ENCODE results near the gene GADD45A. TPM values are rescaled to one million over a fixed set of nuclear protein-coding genes. Genes with fewer than 3 reads are reported as not detected.

Gene GADD45A
- total RNA-seq, 4 donors from 2014 or later = 80.4 to 188 (median 142) TPM

DNA sequence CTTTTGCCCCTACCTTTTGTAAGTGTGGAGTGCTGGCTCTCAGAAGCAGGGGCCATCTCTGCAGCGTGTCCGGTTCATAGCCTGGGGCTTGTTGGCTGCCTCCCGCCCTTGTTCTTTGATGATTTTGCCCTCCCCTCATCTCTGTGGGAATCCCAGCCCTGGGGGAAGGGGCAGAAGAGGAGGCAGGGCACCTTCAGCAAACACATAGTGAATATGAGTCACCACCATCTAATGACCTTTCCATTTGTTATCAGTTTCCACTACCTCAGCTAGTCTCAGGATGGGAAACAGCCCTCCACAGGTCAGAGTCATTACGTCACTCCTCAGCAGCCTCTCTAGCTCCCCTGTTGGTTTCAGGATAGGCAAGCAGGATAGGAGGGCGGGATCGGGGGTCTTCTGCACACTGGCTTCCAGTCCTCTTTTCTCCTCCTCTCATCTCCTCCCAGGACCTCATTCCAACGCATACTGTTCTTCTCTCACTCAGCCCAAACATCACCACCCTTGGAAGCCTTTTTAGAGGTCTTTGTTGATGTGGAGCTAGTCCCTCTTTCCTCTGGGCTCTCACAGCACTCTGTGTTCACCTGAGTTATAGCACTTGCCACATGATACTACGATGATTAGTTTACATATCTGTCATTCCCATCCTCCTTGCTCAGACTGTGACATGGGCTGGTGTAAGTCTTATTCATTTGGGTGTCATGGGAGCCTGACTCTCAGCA lies 15.8 kb downstream of the GADD45A start:
- peaks cover 0 to 12% of the 10 kb centered on the region in 2 donors for H3K36me3 ChIP-seq
- DNase-seq = no peak
- no peak overlapping the region for H3K27ac ChIP-seq
- TF ChIP-seq POLR2A (IDR thresholded peaks at IDR 0.05) = no peak
- H3K4me3 ChIP-seq = no peak overlapping the region
- ATAC-seq = peak; percentile 36 to 53
- no peaks in the 10 kb centered on the region for H3K27me3 ChIP-seq
- no peaks in the 10 kb centered on the region for H3K9me3 ChIP-seq
- in situ Hi-C loops (cut with MboI; ENCODE audit: low sequenced_read_pairs in 4 of 4) = no loop called here
- intact Hi-C loops (cut with DNase I; ENCODE audit: low total_unique reads) = no loop called here
- H3K4me1 ChIP-seq = no peaks in the 10 kb centered on the region

DNA sequence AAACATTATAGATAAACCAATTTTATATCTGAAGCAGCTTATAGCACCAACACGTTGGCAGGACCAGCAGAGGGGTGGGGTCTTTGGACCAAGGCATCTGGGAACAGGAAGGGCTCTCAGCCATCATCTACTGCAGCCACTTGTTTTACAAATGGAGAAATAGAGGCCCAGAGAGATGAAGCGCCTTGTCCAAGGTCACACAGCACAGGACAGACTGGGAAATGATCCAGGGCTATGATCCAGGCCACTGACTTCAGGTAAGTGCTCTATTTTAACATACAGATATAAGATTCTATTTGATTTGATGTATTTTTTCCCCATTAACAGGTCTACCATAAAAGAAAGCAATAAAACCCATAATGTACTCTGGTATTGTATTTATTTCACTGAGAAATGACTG lies 16.9 kb downstream of the GADD45A start:
- Histone ChIP-seq H3K4me1 (no peaks in the 10 kb centered on the region), H3K27ac (no peak overlapping the region), H3K9me3 (no peaks in the 10 kb centered on the region), H3K4me3 (no peak overlapping the region), H3K27me3 (no peaks in the 10 kb centered on the region), H3K36me3 (peaks cover 0 to 13% of the 10 kb centered on the region in 2 donors)
- in situ Hi-C loops (cut with MboI; ENCODE audit: low sequenced_read_pairs in 4 of 4) (no loop called here), intact Hi-C loops (cut with DNase I; ENCODE audit: low total_unique reads) (no loop called here)
- no peak for DNase-seq
- ATAC-seq = no peak
- TF ChIP-seq, protein P1, sequence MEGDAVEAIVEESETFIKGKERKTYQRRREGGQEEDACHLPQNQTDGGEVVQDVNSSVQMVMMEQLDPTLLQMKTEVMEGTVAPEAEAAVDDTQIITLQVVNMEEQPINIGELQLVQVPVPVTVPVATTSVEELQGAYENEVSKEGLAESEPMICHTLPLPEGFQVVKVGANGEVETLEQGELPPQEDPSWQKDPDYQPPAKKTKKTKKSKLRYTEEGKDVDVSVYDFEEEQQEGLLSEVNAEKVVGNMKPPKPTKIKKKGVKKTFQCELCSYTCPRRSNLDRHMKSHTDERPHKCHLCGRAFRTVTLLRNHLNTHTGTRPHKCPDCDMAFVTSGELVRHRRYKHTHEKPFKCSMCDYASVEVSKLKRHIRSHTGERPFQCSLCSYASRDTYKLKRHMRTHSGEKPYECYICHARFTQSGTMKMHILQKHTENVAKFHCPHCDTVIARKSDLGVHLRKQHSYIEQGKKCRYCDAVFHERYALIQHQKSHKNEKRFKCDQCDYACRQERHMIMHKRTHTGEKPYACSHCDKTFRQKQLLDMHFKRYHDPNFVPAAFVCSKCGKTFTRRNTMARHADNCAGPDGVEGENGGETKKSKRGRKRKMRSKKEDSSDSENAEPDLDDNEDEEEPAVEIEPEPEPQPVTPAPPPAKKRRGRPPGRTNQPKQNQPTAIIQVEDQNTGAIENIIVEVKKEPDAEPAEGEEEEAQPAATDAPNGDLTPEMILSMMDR (IDR thresholded peaks at IDR 0.05 in 4 of 5, conservative IDR thresholded peaks at IDR 0.05 in 1 of 5) = no peak

DNA sequence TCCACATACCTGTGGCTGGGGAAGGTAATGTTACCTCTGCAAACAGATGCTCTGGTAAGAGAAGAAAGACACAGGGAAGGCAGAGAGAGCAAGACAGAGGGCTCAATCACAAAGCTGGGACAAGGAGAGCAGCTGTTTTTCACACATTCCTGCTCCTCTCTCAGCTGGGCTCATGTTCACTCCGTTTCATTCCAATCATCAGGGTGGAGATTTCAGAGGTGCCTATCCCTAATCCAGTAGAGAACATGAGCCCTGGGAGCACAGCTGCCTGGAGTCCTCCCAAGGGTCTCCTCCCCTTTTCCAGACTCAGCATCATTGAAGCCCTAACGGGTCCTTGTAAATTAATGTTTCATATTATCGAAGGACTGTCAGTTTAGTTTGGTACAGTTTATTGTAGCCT lies 19.4 kb downstream of the GADD45A start:
- ATAC-seq = no peak
- Histone ChIP-seq H3K9me3 (no peaks in the 10 kb centered on the region), H3K27me3 (no peaks in the 10 kb centered on the region), H3K27ac (no peak overlapping the region), H3K4me3 (no peak overlapping the region), H3K4me1 (peaks cover 0 to 4% of the 10 kb centered on the region in 2 donors), H3K36me3 (peaks cover 0 to 13% of the 10 kb centered on the region in 2 donors)
- intact Hi-C loops (cut with DNase I; ENCODE audit: low total_unique reads) = no loop called here
- TF ChIP-seq, protein P1 (IDR thresholded peaks at IDR 0.05 in 4 of 5, conservative IDR thresholded peaks at IDR 0.05 in 1 of 5) = no peak
- TF ChIP-seq POLR2A (IDR thresholded peaks at IDR 0.05) = no peak
- no peak for DNase-seq
- in situ Hi-C loops (cut with MboI; ENCODE audit: low sequenced_read_pairs in 4 of 4) = no loop called here

DNA sequence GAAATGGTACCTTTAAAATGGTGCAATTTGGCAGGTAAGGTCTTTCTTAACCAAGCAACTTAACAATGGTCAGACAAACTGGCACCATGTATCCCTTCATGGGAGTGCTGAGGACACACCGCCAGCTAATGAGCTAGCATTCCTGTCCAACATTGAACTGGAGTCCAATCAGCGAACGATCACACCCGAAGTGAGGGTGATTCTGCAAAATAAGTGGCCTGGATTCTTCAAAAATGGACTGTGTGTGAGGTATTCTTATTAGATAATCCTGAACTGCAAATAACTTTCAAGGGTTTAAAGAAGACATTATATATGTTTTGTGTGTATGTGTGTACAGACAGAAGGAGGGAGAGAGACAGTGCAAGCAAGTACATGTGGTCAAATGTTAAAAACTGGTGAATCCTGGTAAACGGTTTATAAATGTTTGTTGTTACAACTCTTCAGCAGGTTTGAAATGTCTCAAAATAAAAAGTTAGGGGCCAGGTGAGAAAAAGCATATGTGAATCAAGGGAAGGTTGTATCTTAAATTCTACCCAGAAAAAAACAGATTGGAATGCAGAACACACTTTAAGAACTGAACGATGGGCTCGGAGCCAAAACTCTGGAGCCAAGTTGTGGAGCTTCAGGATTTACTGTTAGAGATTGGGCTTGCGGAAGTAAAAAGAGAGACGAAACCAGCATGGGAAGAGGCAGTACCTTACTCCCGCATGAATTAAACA lies 20.9 kb downstream of the GADD45A start:
- ATAC-seq = no peak
- no peak overlapping the region for H3K4me3 ChIP-seq
- peaks cover 0 to 13% of the 10 kb centered on the region in 2 donors for H3K36me3 ChIP-seq
- no peaks in the 10 kb centered on the region for H3K27me3 ChIP-seq
- H3K4me1 ChIP-seq = peaks cover 7 to 12% of the 10 kb centered on the region in 2 donors
- H3K27ac ChIP-seq = no peak overlapping the region
- intact Hi-C loops (cut with DNase I; ENCODE audit: low total_unique reads) (no loop called here), in situ Hi-C loops (cut with MboI; ENCODE audit: low sequenced_read_pairs in 4 of 4) (no loop called here)
- TF ChIP-seq POLR2A (IDR thresholded peaks at IDR 0.05) = no peak
- TF ChIP-seq, protein P1 (IDR thresholded peaks at IDR 0.05 in 4 of 5, conservative IDR thresholded peaks at IDR 0.05 in 1 of 5) = no peak
- H3K9me3 ChIP-seq = no peaks in the 10 kb centered on the region
- DNase-seq = no peak

DNA sequence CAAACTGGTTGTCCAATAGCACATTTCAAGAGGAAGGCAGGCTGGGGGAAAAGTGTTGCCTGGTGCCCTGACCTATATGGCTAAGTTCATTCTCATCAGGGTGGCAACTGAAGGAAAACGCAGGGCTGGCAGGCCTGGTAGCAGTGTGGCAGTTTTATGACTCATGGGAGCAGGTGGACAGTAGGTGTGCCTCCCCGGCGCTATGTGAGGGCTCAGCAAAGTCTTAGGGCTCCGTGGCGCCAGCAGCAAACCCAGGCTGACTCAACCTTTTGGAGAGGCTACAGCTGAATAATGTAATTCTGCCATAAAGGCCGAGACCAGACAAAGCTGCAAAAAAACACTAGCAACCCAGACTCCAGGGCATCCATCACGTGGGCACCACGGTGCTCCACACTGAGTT lies 23.6 kb downstream of the GADD45A start:
- intact Hi-C loops (cut with DNase I; ENCODE audit: low total_unique reads) = no loop called here
- peaks cover 20% of the 10 kb centered on the region in 2 donors for H3K4me1 ChIP-seq
- H3K36me3 ChIP-seq = peaks cover 0 to 13% of the 10 kb centered on the region in 2 donors
- no peaks in the 10 kb centered on the region for H3K27me3 ChIP-seq
- peak in 1 of 2 donors; percentile 61 for DNase-seq
- ATAC-seq = peak; percentile 58 to 70
- TF ChIP-seq, protein P1 (IDR thresholded peaks at IDR 0.05 in 4 of 5, conservative IDR thresholded peaks at IDR 0.05 in 1 of 5) = no peak
- no peak for TF ChIP-seq POLR2A (IDR thresholded peaks at IDR 0.05)
- no peak overlapping the region for H3K4me3 ChIP-seq
- in situ Hi-C loops (cut with MboI; ENCODE audit: low sequenced_read_pairs in 4 of 4) = no loop called here
- H3K27ac ChIP-seq = peak overlapping the region in 2 of 4 donors; percentile 43 to 51
- no peaks in the 10 kb centered on the region for H3K9me3 ChIP-seq
